Activated naive CD4-positive, alpha-beta T cell treated with anti-CD3 and anti-CD28 coated beads, Interleukin-2, amount 10 ng/mL, durations not matched to agents 7 days and 5 days (primary cell): Measurements from ENCODE around the gene GASK1B.

Experiments
- CTCF ChIA-PET: fragments of 350-600 bp; sonication (Branson Sonifier 250); formaldehyde crosslinking; loops from one replicate; lab custom pipeline; 2021; ENCODE audit warnings: antibody characterized with exemption; lab: Charles Lee
- DNase-seq: peaks from one replicate; pipeline ENCODE4 v3.0.0-alpha.2; 2020
- H3K27ac Mint-ChIP-seq: one replicate; pipeline ENCODE4 v1.8.0; 2021; ENCODE audit warnings: mild to moderate bottlenecking, moderate library complexity, mixed read lengths
- H3K27me3 Mint-ChIP-seq: one replicate; pipeline ENCODE4 v1.8.0; 2021; ENCODE audit warnings: mild to moderate bottlenecking, mixed read lengths
- H3K36me3 Mint-ChIP-seq: one replicate; pipeline ENCODE4 v1.8.0; 2021; ENCODE audit warnings: mixed read lengths
- H3K4me1 Mint-ChIP-seq: one replicate; pipeline ENCODE4 v1.8.0; 2021; ENCODE audit warnings: mixed read lengths
- H3K4me3 Mint-ChIP-seq: one replicate; pipeline ENCODE4 v1.8.0; 2021; ENCODE audit warnings: mild to moderate bottlenecking, moderate library complexity, mixed read lengths
- H3K9me3 Mint-ChIP-seq: one replicate; pipeline ENCODE4 v1.8.0; 2021; ENCODE audit warnings: mixed read lengths

The GASK1B gene

DNA sequence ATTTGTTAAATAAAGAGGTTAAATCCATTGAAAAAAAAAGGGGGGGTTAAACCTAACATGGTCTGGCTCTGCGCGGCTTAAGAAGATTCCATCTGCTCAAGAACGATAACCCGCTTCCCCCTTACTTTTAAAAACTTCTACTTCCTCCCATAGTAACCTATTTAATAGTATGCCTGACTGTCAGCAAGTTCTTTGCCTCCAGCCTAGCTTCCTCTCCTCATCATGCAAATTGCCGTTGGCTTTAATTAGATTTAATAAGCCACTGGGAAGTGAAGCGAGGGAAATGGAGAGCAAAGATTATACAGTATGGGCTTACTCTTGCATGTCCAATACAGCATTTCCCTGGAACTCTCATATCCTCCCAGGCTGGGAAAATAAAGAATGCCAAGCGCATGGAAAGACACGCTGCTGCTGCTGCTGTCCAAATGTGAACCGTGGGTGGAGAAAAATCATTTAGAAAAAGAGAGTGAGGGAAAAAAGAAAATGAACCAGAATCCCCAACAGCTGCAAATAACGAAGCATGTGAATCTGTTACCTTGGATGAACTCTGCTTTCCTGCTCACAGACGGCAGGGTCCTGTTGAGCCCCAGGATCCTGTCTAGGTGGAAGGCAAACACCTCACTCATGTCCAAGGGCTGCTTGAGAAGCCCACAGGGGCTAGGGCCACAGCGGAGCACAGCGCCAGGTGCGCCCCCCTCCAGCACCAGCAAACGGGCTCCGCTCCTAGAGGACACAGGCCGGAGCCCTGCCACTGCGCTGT is 2.7 kb downstream of the GASK1B start:
- CTCF ChIA-PET = interaction anchor here (1.1 to 1.5 kb wide), 5 partner anchors 9 to 177 kb away, joined by 3 to 5 read pairs (median 4); no protein-coding TSS in a partner anchor
- H3K4me3 Mint-ChIP-seq = no peak overlapping the region
- H3K27me3 Mint-ChIP-seq = peaks cover 38% of the 10 kb centered on the region
- no peak overlapping the region for H3K27ac Mint-ChIP-seq
- no peak for DNase-seq
- H3K4me1 Mint-ChIP-seq = no peaks in the 10 kb centered on the region
- no peaks in the 10 kb centered on the region for H3K36me3 Mint-ChIP-seq
- no peaks in the 10 kb centered on the region for H3K9me3 Mint-ChIP-seq

DNA sequence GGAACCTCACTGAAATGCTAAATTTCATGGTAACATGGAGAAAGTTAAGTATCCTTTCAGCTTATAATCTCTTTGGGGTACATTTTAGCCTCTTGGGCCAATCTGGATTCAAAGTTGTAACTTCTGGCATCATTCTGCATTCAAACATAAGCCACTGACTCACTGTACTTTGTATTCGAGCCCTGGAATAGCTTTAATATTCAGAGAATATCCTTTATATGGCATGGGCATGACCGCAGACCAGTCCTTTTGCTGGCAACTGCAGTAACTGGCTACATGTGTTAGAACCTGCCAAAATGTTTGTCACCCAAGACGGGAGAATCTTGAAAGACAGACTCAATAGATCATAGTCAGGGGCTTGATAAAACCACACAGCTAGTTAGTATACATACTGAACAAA is 3.3 kb downstream of the GASK1B start:
- Mint-ChIP-seq H3K36me3 (no peaks in the 10 kb centered on the region), H3K4me3 (no peak overlapping the region), H3K9me3 (no peaks in the 10 kb centered on the region), H3K27me3 (peaks cover 33% of the 10 kb centered on the region), H3K27ac (no peak overlapping the region), H3K4me1 (no peaks in the 10 kb centered on the region)
- CTCF ChIA-PET = interaction anchor here (1.1 kb wide), 1 partner anchor 85 kb away, joined by 3 read pairs; no protein-coding TSS in a partner anchor
- DNase-seq = no peak

DNA sequence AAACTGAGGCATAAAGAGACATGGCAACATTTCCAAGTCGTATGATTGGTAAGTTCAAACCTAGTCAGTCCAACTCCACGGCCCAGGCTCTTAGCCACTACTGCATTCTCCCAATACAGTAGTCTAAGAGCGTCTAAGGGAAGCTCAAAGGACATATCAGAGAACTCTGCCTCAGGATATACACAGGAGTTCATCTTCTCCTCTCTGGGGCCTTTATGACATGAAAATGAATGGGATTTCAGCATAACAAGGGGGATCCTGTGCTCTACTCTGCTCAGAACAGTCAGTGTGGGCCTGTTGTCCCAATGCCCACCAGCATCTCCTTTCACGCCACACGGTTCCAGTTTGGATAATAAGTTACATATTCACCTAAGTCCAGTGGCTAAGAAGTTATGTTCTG is 4.2 kb downstream of the GASK1B start:
- Mint-ChIP-seq H3K4me3 (no peak overlapping the region), H3K36me3 (no peaks in the 10 kb centered on the region), H3K27ac (no peak overlapping the region), H3K4me1 (no peaks in the 10 kb centered on the region), H3K9me3 (no peaks in the 10 kb centered on the region), H3K27me3 (peaks cover 32% of the 10 kb centered on the region)
- CTCF ChIA-PET = interaction anchor here (1.1 kb wide), 1 partner anchor 86 kb away, joined by 3 read pairs; no protein-coding TSS in a partner anchor
- DNase-seq = no peak

DNA sequence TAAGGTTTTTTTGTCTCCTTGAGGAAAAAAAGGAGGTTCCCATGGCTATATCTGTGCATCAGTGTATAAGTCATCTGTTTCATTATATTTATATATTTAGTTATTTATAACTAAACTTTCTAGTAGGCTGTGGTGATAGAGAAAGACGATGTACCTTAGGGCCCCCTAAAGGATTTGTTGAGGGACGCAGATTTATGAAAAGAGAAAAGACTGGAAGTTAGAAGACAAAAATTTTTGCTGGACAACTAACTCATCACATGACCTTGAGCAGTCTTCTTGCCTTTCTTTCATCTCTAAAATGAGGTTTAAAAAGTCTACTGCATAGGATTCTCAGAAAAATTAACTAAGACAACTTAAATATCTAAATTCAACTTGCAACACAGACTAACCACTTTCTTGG is 6.1 kb downstream of the GASK1B start:
- no peak for DNase-seq
- Mint-ChIP-seq H3K9me3 (no peaks in the 10 kb centered on the region), H3K4me1 (no peaks in the 10 kb centered on the region), H3K27ac (no peak overlapping the region), H3K4me3 (no peak overlapping the region), H3K27me3 (peaks cover 20% of the 10 kb centered on the region), H3K36me3 (no peaks in the 10 kb centered on the region)
- CTCF ChIA-PET = no interaction called here

DNA sequence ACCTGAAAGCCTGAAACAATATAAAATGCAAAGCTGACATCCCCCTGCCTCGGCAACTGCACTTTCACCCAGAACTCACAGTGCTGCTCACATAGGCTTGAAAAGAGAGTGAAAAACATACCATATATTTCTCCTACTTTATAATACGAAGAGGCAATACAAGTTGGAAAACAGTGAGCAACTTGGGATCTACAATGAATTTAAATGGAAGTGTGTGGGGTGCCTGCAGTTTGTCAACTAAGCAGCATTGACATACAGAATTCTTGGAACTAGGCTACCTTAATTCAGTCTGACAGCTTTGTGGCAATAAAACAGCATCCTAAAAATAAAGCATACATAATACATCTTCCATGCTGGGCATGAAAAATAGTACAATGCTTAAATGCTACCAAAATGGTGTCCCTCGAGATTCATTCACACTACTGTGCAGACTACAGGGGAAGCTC is 8.0 kb downstream of the GASK1B start:
- H3K36me3 Mint-ChIP-seq = no peaks in the 10 kb centered on the region
- H3K27ac Mint-ChIP-seq = no peak overlapping the region
- H3K4me3 Mint-ChIP-seq = no peak overlapping the region
- no peak for DNase-seq
- peaks cover 2% of the 10 kb centered on the region for H3K27me3 Mint-ChIP-seq
- H3K4me1 Mint-ChIP-seq = no peaks in the 10 kb centered on the region
- H3K9me3 Mint-ChIP-seq = no peaks in the 10 kb centered on the region
- CTCF ChIA-PET = interaction anchor here (0.6 kb wide), 1 partner anchor 345 kb away, joined by 3 read pairs; no protein-coding TSS in a partner anchor

DNA sequence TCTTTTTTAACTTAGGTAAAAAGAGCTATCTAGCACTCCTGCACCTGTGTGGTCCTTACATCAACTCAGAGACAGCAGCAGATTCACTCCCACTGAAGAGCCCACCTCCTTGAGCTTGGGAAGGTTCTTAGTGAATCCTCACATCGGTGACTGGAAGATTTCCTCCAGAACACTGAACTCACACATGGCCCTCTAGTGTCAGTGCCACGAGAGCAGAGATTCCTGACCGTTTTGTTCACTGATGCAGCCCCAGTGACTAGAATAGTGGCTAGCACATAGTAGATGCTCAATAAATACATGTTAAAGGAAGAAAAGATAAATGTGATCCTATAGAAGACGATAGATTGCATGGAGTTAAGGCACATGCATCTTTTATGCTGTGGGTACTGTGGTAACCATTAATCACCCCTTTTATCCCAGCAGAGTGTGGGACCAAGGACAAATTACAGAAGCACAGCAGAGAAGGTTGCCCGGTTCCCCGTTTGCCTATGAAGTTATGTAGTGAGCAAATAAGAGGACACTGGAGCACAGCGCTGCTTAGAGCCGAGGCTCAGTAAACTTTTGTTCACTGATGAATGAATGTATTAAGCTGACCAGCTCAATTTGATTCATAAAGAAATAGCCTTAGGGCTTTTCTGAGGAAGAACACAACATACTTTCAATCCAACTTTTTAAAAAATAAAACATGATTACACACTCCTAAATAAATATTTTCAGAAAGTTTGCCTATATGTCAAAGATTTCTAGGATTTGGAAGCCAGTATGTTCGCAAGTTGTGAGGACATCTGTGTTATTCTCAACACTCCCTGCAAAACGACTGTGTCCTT is 8.7 kb downstream of the GASK1B start:
- no peaks in the 10 kb centered on the region for H3K36me3 Mint-ChIP-seq

DNA sequence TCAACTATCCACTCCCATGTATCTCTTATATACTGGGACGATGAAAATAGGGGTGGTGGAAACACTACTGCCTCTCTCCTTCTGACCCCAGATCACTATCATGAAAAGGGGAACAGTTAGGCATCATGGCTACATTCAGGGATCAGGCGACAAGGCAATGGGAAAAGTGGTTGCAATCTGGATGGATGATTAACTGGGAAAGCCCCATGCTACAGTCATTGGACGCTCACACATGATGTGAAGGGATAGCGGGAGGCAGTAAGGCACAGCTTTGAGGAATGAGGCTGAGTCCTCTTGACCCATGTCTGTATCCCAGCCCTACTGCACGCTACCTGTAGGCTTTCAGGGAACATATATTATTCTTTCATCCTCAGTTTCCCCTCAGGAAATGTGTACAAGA is 10.2 kb downstream of the GASK1B start:
- Mint-ChIP-seq H3K27ac (no peak overlapping the region), H3K36me3 (no peaks in the 10 kb centered on the region), H3K4me1 (no peaks in the 10 kb centered on the region), H3K27me3 (no peaks in the 10 kb centered on the region), H3K9me3 (no peaks in the 10 kb centered on the region), H3K4me3 (no peak overlapping the region)
- CTCF ChIA-PET = no interaction called here
- DNase-seq = no peak

More for the DNA sequence above, 8.7 kb downstream of the GASK1B start:
- no peaks in the 10 kb centered on the region for H3K9me3 Mint-ChIP-seq
- no peak overlapping the region for H3K27ac Mint-ChIP-seq
- H3K27me3 Mint-ChIP-seq = no peaks in the 10 kb centered on the region
- no peak overlapping the region for H3K4me3 Mint-ChIP-seq
- no peak for DNase-seq
- CTCF ChIA-PET = interaction anchor here (0.6 to 0.8 kb wide), 2 partner anchors 110 to 346 kb away, joined by 3 to 4 read pairs; no protein-coding TSS in a partner anchor
- H3K4me1 Mint-ChIP-seq = no peaks in the 10 kb centered on the region

DNA sequence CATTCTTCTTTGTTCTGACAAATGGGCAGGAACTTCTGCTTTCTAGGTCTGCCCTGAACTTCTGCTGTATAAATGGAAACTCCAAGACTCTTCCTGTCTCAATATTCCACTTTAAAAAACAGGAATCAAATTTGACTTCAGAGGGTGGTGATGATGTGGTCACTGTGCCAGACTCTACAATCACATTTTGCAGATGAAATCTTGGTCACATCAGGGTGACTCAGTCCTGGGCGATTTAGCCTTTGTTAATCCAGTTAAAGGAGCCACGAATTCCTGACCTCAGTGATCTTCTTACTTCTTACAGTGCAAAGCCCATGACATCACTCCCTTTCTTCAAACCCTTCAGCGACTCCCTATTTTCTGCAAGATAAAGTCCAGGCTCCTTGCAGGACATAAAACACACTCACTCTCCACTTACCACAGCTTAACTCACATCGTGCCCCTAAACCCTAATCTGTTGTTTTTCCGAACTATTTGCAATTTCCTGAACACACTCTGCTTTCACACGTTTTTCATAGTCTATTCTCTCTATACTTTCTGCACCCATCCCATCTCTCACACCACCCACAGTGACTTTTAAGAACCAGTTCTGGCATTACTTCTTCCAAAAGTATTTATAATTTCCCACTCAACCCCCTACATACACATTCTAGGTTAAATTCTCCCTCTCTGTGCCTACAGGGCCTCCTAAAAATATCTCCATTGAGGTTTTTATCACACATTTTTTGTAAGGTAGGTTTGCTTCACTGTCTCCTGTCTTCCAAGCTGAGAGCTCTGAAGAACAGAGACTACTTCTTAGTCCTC is 11.1 kb downstream of the GASK1B start:
- H3K36me3 Mint-ChIP-seq = no peaks in the 10 kb centered on the region
- no peak for DNase-seq
- no peak overlapping the region for H3K4me3 Mint-ChIP-seq
- no peaks in the 10 kb centered on the region for H3K4me1 Mint-ChIP-seq
- CTCF ChIA-PET = interaction anchor here (2.1 kb wide), 1 partner anchor 9 kb away, joined by 5 read pairs; no protein-coding TSS in a partner anchor
- no peak overlapping the region for H3K27ac Mint-ChIP-seq
- no peaks in the 10 kb centered on the region for H3K27me3 Mint-ChIP-seq
- no peaks in the 10 kb centered on the region for H3K9me3 Mint-ChIP-seq

DNA sequence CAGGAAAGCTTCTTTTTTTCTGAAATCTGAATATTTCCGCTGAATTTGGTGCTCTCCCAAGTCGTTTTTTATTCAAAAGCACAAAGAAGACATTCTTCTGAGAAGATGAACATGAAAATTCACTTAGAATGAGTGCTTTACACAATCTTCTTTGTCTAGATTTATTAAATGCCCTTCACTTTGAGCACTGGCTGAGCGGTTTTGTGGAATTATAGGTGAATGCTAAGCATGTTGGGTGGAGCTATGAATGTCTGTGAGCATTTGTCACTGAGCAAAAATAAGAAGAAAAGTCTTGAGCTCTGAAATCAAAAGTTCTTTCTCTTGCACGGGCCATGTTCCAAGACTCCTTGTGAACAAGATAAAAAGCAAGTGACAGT is 13.1 kb downstream of the GASK1B start:
- no peak for DNase-seq
- H3K4me1 Mint-ChIP-seq = no peaks in the 10 kb centered on the region
- no peak overlapping the region for H3K4me3 Mint-ChIP-seq
- no peaks in the 10 kb centered on the region for H3K36me3 Mint-ChIP-seq
- no peaks in the 10 kb centered on the region for H3K9me3 Mint-ChIP-seq
- H3K27ac Mint-ChIP-seq = no peak overlapping the region
- no peaks in the 10 kb centered on the region for H3K27me3 Mint-ChIP-seq
- CTCF ChIA-PET = no interaction called here

DNA sequence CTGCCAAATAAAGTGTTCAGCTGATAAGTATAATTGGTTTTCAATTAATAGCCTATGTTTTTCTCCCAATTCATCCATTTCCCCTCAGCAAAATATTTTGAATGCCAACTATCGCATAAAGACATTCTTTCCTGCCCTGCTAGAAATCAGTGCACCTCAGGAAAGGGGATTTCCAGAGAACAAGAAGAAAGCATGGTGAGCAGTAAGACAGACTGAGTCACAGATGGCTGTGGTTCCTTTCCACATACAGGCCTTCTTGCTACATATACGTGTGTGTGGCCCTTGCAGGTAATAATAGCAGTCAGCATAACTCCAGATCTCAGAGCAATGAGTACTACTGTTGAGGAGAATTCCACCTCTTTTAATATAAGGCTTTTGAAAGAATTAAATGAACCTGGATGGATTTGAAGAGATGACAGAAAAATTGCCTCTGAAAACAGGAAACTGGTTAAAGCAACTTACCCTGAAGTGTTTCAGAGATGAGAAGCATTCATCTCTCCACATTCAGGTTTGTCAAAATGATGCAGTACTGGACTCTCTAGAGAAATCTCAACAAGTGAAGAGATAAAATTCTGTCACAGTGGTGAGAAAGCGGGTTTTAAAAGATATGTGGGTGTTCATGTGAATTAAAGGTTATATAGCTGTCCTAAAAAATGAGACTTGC is 13.6 kb downstream of the GASK1B start:
- Mint-ChIP-seq H3K4me3 (no peak overlapping the region), H3K4me1 (no peaks in the 10 kb centered on the region), H3K36me3 (no peaks in the 10 kb centered on the region), H3K27ac (no peak overlapping the region), H3K9me3 (no peaks in the 10 kb centered on the region), H3K27me3 (no peaks in the 10 kb centered on the region)
- no peak for DNase-seq
- CTCF ChIA-PET = no interaction called here

DNA sequence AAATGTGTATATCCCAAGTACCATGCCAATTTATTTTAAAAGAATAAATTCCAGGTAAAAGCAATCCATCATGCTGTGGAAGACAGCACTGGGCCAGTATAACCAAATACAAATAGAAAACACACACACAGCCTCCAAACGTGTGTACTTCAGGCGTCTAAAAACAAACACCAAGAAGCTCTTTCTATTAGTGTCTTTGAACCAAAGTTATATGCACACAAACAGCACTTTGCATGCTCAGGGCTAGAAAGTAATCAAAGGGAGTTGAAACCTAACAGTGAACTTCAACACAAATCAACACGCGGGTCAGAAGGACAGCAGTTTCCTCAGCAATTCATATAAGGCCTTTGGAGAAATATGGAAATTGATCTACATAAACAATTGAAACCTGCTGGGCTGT is 15.4 kb downstream of the GASK1B start:
- Mint-ChIP-seq H3K4me3 (no peak overlapping the region), H3K9me3 (no peaks in the 10 kb centered on the region), H3K27me3 (no peaks in the 10 kb centered on the region), H3K27ac (no peak overlapping the region), H3K36me3 (no peaks in the 10 kb centered on the region), H3K4me1 (no peaks in the 10 kb centered on the region)
- CTCF ChIA-PET = interaction anchor here (0.9 kb wide), 1 partner anchor 13 kb away, joined by 3 read pairs; no protein-coding TSS in a partner anchor
- no peak for DNase-seq

DNA sequence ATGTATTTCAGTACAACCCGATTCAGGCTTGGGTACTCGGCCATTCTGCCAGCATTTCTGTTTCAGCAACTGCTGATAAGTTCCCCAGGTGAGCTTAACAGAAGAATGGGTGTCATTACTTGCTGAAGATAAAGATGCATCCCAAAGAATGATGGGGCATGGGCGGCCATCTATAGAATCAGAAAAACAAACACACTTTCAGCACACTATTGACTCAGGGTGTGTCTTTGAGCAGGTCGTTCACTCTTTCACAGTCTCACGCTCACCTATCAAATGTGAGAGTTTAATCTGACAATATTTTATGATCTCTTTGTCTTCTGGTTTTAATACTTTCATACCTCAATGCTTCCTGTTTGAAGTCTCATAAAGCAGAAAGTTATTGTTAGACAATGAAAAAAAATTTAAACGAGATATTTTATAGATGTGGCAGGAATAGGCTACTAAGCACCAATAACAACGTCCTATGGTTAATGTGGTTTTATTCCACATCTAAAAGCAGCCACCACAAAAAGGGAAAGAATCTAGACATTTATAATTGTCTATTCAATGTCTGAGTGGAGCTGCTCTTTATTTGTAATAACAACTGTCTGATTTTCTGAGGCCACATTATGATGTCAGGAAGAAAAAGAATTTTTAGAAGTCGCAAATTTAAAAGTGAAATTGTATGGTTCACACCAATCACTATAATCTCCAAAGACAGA is 17.0 kb downstream of the GASK1B start:
- Mint-ChIP-seq H3K9me3 (no peaks in the 10 kb centered on the region), H3K4me3 (no peak overlapping the region), H3K27me3 (no peaks in the 10 kb centered on the region), H3K4me1 (no peaks in the 10 kb centered on the region), H3K27ac (no peak overlapping the region), H3K36me3 (no peaks in the 10 kb centered on the region)
- no peak for DNase-seq
- CTCF ChIA-PET = no interaction called here

DNA sequence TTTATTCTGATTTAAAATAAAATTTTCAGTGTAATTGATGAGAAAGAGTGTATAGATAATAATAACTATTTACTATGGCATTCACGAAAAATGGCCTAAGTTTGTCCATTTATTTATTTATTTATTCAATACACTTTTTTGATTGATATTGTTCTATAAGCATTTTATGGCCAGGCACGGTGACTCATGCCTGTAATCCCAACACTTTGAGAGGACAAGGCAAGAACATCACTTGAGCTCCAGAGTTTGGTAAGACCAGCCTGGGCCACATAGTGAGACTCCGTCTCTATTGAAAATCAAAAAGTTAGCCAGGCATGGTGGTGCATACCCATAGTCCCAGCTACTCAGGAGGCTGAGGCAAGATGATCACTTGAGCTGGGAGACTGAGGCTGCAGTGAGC is 25.7 kb downstream of the GASK1B start:
- CTCF ChIA-PET = interaction anchor here (0.7 kb wide), 1 partner anchor 1336 kb away, joined by 5 read pairs; no protein-coding TSS in a partner anchor
- no peak overlapping the region for H3K27ac Mint-ChIP-seq
- DNase-seq = no peak
- no peaks in the 10 kb centered on the region for H3K27me3 Mint-ChIP-seq
- no peaks in the 10 kb centered on the region for H3K36me3 Mint-ChIP-seq
- no peaks in the 10 kb centered on the region for H3K9me3 Mint-ChIP-seq
- no peaks in the 10 kb centered on the region for H3K4me1 Mint-ChIP-seq
- no peak overlapping the region for H3K4me3 Mint-ChIP-seq
